Purkinje cell (primary cell): Measurements from ENCODE around the gene ASAP2. TPM values are rescaled to one million over a fixed set of nuclear protein-coding genes. Genes with fewer than 3 reads are reported as not detected.

ENCODE experiments used
- polyA plus RNA-seq: library from polyadenylated mRNA; unstranded; fragments of >200 nt; fragmentation: Nextera tagmentation; gene quantifications from 2 replicates; pipeline ENCODE4 v1.2.1, GENCODE V29; 2014

Gene ASAP2
- polyA plus RNA-seq: 18.9 and 44.0 TPM in 2 replicates

GRCh38 chr2:9205963-9206948 lies at the start of gene ASAP2:
ASAP2 (plus strand) TSS chr2:9206812; CDS start chr2:9207105, 293 bp downstream.

GRCh38 chr2:9423100-9423921 lies 216.7 kb downstream of the ASAP2 start, which contains the start of the genes CPSF3 and ITGB1BP1:
CPSF3 (plus strand) TSS chr2:9423654; CDS start chr2:9423774, 120 bp downstream.
ITGB1BP1 (minus strand) TSS chr2:9423528; CDS start chr2:9418697, 4,831 bp downstream.

Other genes starting within 250 kb of the ASAP2 start
- 27.3 and 37.9 TPM in 2 replicates for gene MBOAT2, start 203.1 kb upstream of the ASAP2 start, polyA plus RNA-seq
- gene ITGB1BP1, start 216.7 kb downstream of the ASAP2 start, polyA plus RNA-seq: 944 and 950 TPM in 2 replicates
- gene CPSF3, start 216.8 kb downstream of the ASAP2 start, polyA plus RNA-seq: 50.8 and 51.5 TPM in 2 replicates